HG03520 (cell line): ENCODE data around the gene EDC4.
"Not testable (repeated sequence)": the region's sequence is repeated elsewhere in the genome, so short reads cannot be mapped to it uniquely, and the experiment has no call there.

Source experiments
- ATAC-seq: cut with Tn5 transposase; IDR thresholded peaks from one replicate; pipeline ENCODE4 v1.9.1; 2021; ENCODE audit warnings: mild to moderate bottlenecking, moderate library complexity; ENCODE audit not compliant: unreplicated experiment

EDC4 gene

DNA sequence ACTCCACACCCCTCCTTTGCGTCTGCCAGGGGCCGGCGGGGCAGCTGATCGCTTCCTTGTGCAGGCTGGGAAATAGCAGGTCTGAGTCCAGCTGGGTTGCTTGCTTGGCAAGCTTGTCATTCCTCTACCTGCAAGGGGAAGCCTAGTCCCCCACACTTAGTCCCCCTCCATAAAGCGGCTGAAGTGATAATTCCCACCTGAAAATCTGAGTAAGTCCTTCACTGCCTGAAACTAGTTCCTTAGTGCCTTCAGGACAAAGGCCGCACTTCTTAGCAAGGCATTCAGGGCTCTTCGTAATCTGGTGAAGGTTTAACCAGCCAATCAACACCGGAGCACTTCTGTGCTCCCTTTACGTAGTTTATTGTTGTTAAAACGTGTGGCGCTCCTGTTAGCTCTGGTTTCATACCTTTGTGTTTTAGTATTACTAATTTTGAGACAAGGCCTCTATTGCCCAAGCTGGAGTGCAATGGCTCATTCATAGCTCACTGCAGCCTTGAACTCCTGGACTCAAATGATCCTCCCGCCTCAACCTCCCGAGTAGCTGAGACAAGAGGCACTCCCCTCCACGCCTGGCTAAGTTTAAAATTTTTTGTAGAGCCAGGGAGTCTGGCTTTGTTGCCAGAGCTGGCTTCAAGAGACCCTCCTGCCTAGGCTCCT is 21.0 kb downstream of the EDC4 start:
- no peak for ATAC-seq

DNA sequence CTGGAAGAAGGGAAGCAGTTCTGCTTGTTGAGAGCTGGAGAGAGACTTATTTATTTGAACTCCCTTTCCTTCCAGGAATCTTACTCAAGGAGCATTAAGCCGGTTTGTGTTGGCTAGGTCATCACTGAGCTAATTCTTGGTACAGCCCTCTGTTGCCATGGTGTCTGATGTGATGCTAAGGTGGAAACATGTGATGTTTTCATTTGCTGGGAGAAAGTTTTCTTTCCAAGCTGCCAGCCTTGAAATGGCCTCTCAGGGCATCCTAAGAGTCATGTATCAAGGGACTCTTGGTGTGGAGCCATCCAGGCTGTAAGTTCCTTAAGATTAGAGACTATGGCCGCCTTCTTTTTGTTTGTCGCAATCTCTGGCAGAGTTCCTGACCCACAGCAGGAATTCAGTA is 24.4 kb downstream of the EDC4 start:
- no peak for ATAC-seq

DNA sequence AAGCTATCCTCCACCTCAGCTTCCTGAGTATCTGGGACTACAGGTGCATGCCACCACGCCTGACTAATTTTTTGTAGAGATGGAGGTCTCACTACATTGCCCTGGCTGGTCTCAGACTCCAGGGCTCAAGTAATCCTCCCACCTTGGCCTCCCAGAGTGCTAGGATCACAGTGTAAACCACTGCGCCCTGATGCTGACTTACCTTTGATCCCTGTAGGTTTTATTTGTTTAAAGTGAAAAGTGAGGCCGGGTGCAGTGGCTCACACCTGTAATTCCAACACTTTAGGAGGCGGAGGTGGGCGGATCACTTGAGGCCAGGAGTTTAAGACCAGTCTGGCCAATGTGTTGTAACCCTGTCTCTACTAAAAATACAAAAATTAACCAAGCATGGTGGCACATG is 28.9 kb downstream of the EDC4 start:
- no peak for ATAC-seq

DNA sequence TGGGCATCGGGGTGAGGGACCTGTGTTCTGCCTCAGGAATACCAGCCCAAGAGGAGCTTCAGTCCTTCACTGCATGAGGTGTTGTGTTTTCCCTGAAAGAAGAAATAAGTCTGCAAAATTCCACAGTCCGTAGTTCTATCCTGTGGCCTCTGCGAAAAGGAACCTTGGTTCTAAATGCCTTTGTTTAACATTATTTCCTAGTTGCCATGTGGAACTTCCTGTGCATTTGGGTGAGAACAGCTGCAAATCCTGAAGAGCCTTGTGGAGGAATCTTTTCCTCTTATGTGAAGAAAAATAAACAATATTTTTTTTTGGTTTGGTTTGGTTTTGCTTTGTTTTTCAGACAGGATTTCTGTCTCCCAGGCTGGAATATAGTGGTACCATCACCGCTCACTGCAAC is 30.0 kb downstream of the EDC4 start:
- ATAC-seq, result no peak

DNA sequence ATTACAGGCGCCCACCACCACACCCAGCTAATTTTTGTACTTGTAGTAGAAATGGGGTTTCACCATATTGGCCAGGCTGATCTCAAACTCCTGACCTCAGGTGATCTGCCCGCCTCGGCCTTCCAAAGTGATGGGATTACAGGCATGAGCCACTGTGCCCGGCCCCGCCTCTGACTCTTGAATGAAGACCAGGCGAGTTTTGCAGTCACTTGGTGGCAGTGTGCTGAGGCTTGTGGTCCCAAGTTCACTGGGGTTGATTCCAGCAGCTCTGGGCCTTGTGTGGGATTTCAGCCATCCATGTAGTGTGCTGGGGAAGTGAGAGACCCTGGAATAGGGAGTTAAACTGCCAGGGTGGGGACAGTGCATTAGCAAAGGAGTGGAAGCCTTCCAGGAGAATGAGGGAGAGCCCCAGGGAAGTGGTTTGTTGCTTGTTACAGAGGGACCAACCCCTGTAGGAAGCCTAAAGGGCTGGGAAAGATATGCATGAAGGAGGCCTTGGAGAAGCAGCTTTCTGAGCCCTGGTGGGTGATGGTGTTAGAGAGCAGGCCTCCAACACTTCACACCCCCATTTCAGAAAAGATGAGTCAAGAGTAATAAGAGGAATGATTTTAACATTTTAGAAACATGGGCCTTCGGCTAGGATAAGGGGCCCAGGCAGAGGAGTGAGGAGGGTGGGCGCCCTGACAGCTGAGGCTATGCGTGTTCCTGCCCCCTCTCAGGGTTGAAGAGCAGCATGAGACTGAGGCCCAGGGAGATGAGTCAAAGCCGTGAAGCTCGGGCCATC is 34.7 kb downstream of the EDC4 start:
- no peak for ATAC-seq

DNA sequence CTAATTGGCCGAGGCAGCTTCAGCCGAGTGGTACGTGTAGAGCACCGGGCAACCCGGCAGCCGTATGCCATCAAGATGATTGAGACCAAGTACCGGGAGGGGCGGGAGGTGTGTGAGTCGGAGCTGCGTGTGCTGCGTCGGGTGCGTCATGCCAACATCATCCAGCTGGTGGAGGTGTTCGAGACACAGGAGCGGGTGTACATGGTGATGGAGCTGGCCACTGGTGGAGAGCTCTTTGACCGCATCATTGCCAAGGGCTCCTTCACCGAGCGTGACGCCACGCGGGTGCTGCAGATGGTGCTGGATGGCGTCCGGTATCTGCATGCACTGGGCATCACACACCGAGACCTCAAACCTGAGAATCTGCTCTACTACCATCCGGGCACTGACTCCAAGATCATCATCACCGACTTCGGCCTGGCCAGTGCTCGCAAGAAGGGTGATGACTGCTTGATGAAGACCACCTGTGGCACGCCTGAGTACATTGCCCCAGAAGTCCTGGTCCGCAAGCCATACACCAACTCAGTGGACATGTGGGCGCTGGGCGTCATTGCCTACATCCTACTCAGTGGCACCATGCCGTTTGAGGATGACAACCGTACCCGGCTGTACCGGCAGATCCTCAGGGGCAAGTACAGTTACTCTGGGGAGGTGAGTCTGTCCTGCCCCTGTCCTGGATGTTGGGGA is 36.3 kb downstream of the EDC4 start:
- ATAC-seq, result no peak

DNA sequence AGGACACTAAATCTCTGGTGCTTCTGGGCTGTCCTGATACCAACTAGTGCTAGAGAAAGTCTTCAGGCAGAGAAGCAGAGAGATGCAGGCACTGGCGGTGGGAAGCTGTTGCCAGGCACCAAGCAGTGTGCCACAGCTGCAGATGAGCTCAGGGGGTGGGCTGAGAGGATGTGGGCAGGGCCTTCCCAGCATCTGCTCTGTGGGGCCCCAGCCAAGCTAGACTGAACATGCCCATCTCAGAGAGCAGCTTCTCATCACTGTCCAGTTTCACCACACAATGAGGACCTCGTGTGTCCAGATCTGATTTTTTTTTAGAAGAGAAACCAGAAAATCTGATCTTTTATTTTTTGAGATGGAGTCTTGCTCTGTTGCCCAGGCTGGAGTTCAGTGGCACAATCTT is 37.3 kb downstream of the EDC4 start:
- ATAC-seq, result no peak

DNA sequence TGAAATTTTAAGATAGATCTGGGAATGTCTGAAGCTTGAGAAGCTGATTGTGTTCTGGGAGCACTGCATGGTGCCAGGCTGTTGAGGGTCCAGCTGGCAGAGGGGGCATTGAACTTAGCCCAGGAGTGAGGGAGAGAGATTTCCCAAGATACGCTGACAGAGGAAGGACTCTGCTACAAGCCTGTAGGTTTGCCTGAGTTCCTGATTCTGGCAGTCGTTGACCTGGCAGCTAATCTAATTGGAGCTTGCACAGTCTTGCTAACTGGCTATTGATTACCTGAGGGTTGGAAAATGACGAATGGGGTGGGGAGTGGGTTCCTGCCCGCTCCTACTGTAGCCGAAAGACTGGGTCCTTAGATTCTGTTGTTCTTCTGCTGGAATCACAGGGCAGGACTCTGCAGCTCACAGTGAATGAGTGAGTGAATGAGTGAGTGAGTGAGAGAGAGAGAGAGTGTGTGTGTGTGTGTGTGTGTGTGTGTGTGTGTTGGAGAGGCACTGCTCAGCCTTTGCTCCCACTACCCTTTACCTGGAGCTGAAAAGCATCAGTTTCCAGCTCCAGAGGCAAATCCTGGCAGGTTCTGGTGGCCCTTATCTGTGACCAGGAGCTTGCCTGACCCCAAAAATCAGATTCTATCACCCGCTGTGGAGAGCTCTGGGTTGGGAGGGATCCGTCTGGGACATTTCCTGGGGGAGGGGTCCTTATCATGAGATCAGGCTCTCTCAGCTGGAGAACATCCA is 42.1 kb downstream of the EDC4 start:
- no peak for ATAC-seq

DNA sequence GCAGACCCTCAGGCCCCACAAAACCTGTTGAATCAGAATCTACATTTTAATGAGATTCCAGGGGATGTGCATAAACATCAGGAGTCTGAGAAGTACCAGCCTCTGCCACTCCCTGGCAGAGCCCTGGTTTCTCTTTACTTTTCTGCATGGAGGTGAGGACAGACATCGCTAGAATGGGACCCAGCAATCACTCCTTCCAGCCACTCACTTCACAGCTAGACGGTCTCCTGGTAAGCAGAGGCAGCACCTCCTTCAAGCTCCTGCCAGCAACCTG is 42.6 kb downstream of the EDC4 start:
- not testable (repeated sequence) for ATAC-seq

DNA sequence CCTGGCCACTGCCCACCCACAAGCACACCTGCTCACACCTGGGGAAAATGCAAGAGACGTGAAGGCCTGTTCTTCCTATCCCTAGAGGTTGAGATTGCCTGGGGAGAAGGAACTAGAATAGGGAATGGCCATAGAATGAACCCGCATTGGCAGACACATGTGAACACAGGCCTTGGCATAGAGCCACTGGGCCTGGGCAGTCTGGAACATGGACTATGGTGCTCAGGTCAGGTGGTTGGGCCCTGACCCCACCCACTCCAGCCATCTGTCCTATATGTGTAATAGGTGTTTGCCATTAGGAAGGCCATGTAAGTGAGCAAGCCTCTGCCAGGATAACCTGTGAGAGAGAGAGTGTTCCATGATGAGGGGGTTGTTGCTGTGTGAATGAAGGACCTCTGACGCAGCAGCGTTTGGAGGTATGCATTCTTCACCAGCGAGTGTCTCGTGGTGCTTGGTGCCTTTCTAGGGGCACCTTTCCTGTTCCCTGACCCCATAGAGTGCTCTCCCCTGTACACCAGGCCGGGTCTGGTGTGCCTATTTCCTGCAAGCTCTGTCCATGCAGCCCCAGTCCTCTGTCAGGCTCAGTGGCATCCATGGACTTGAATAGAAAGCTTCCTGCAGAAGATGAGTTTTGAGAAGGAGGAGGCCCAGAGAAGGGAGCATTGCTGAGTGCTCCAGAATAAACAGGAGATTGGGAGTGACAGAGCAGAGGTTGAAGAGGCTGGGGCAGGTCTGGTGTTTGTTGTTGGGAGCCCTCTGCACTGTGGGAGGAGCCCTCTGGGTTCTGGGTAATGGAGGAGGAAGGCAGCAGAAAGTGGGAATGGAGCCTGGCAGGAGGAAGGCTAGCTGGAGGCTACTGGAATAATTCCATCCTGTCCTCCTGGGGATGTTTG is 43.2 kb downstream of the EDC4 start:
- no peak for ATAC-seq

DNA sequence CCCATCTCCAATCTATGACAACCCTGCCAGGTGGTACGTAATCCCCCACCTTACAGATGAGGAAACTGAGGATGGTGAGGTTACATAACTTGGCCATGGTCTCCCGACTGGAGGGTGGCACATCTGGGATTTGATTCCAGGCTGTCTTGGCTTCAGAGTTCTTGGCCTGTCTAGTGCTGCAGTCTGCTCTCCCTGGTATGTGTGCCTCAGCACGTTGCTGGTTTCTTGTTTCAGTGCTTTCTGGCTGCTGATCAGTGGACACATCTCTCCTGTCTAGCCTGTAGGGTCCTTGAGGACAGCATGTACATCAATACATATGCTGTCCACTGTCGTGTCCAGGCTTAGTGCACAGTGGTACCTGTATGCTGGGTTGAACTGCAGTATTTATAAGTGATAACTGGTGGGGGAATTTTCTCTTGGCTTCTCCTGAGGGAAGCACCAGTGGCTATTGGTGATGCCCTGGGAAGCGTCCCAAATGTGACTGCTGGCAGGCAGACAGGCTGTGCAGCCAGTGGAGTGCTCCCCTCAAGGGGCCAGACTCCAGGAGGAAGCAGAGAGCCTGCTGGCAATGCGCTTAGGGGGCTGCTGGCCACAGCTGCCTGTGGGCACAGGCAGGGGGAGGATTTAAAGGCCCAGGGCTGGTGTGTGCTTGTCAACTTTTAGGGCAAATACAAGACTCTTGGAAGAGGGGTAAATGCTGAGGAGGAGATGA is 44.4 kb downstream of the EDC4 start:
- no peak for ATAC-seq

DNA sequence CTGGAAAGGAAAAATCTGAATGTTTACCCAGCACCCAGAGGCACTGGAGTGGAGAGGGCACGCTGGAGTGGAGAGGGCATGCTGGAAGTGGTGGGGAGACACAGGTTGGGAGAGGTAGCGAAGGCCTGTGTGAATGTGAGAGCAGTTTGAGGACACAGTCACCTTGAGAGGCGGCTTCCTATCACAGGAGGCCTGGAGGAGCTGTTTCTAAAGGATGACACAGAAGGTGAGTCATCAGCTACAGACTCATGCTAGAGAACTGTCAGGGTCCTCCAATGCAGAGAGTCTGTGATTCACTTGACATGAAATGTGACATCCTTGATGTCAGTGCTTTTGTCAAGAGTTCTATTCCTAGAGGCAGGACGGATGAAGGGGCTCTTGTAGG is 45.0 kb downstream of the EDC4 start:
- no peak for ATAC-seq

DNA sequence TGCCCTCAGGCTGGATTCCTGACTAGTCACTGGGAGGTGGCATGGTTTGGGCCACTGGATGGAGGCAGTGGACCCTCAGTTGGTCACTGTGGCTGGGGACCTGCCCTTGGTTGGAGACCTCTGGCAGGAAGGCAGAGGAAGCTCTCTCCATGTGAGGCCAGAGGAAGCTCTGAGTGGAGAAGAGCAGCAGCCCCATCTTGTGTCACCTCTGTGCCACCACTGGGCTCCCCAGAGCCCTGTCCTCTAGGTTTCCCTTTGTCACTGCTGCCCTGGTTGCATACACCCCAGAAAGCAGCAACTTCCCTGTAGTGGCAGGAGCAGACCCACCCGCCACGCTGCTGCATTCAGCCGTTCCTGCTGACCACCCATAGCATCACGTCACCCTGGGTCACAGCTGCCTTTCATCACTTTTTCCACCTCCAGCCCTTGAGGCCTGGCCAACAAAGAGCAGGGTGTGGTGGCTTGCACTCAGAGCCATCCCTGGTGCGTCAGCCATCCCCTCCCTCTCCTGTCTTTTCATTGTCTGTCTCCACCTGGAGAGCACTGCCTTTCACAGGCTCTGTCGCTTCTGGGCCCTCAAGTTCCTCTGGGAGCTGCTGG is 46.9 kb downstream of the EDC4 start:
- ATAC-seq, result no peak

DNA sequence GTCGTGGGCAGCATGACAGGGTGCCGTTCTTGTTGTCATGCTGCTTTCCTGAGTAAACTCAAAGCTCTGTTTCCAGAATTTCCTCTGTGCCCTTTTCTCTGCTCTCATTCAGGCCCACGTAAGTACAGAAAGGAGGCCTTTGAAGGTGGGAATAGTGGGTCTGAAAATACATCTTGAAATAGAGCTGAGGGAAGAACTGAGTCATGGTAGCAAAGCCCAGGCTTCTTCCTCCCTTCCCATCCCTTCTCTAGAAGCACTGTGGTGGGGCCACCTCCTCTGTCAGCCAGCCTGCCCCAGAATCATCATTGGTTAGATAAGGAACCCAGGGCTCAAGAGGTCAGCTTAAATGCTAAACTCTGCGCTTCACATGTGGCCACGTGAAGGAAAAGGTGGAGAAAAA is 49.4 kb downstream of the EDC4 start:
- no peak for ATAC-seq

DNA sequence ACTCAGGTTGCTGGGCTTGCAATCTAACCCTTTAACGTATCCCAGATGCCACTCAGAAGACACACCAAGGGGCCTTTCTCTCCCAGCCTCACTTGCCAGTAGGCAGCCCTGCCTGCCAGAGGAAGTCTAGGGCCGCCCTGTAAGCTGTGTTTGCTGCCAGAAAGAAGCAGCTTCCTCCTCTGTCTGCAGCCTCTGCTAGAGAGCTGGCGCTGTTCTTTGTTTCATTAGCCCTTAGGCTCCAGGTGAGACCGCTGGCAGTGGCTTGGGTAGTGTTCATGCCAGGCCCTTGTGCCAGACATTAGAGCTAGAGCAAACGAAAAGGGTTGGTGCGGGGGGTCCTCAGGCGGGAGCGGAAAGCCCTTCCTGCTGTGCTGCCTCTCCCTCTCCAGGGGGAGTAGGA is 49.9 kb downstream of the EDC4 start:
- no peak for ATAC-seq

DNA sequence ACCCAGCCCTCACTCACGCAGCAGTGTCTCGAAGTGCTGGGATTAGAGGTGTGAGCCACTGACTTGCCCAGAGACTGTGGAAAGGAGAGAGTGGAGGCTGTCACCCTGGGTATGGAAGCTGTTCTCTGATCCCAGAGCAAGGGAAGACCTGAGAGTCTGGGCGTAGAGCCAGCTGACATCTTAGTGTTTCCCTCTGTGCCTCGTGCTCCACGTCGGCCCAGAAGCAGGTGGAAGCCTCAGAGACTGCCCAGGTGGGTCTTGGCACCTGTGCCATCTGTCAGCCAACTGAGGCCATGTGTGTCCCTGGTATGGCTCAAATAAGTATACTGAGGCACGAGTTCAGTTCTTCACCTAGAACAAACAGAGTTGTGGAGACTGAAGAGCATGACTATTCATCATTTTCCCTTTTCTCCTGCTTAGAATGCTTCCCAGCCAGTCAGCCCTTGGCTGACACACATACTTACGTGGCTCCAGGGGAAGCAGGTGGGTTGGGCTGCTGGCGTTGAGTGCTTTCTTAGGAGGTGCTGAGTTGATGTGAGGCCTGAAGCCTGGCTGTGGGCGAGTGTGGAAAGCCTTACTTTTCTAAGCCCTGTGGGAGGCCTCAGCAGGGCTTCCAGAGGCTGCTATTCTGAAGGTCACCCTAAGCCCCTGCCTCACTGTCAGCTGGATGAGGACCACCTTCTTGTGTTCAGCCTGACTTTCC is 50.7 kb downstream of the EDC4 start:
- ATAC-seq, result no peak

DNA sequence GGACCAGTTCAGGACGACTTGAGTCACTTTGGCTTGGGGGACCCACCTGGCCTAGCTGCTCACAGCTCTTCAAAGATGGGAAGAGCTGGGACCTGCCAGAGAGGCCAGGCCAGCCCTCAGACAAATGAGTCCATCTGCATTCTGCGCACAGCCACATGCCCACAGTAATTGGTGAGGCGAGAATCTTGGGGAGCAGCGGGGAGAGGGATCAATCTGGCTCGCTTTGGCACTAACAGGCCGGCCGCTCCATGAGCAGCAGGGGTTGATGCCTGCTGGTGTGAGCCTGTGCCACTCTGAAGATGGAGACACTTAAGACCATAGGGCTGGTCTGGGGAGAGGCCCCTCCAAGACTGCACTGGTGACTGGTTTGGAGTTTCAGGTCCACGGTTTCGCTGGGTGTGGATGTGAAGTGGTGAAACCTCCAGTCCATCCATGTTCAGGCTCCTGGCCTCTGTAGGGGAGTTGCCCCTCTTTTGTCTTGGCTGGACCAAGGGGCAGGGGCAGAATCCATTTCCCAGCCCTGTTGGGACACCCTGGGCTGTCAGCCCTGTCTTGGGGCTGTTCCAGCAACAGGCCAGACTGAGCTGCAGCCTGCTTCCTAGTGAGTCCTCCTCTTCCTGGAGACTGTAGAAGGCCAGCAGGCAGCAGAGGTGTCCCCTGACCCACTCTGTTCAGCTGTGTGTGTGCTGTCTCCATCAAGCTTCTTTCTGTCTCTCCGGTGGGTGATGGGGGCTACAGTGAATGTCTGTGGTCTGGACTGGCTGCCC is 51.5 kb downstream of the EDC4 start:
- no peak for ATAC-seq

DNA sequence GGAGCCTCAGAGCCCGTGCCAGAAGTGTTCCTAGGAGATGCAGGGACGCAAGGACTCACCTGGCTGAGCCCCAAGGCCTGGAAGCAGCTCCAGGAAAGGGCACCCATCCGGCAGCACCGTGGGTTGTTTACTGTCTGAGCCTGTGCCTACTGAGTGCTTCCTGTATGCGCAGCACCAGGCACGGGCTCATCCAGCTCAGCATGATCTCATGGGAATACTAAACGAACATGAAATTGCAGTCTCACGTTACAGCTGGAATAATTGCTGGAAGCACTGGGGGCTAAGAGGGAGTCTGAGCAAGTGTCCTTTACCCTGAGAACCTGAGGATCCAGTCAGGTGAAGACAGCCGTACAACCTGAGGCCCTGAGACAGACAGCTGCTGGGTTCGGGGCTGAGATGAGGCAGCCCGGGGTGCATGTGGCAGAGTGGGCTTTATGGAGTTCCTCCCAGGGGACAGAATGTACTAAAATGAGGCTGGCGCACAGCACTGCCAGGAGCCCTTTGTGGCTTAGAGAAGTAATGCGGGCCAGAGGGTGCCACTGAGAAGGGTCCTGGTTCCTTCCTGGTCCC is 53.4 kb downstream of the EDC4 start:
- ATAC-seq, result no peak
